ENCODE measurements around the gene IGFL3.

DNA sequence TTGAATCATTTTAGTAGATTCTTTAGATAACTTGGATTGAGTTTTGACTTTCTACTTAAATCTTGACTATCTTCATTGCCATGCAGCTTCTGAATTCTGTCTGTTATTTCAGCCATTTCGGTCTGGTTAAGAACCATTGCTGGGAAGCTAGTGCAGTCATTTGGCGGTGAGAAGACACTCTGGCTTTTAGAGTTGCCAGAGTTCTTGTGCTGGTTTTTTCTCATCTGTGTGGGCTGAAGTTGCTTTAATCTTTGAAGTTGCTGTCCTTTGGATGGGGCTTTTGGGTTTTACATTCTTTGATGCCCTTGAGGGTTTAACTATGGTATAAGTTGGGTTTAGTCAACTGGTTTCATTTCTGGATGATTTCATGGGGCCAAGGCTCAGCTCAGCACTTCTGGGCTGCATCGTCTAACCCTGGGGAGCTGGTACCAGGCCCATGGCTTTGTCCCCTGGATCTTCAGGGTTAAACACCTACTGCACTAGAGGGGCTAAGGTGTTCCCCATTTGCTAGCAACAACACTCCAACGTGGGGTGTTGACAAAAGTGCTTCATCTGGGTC lies 13.5 kb upstream of the IGFL3 start:
- TF ChIP-seq, protein P1, sequence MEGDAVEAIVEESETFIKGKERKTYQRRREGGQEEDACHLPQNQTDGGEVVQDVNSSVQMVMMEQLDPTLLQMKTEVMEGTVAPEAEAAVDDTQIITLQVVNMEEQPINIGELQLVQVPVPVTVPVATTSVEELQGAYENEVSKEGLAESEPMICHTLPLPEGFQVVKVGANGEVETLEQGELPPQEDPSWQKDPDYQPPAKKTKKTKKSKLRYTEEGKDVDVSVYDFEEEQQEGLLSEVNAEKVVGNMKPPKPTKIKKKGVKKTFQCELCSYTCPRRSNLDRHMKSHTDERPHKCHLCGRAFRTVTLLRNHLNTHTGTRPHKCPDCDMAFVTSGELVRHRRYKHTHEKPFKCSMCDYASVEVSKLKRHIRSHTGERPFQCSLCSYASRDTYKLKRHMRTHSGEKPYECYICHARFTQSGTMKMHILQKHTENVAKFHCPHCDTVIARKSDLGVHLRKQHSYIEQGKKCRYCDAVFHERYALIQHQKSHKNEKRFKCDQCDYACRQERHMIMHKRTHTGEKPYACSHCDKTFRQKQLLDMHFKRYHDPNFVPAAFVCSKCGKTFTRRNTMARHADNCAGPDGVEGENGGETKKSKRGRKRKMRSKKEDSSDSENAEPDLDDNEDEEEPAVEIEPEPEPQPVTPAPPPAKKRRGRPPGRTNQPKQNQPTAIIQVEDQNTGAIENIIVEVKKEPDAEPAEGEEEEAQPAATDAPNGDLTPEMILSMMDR (IDR thresholded peaks at IDR 0.05) = no peak
- TF ChIP-seq POLR2A (IDR thresholded peaks at IDR 0.05; ENCODE audit: low read depth) (no peak), EP300 (IDR thresholded peaks at IDR 0.05) (no peak)
